HepG2 (cell line): Measurements from ENCODE around the gene FXR2. TPM values are rescaled to one million over a fixed set of nuclear protein-coding genes. Genes with fewer than 3 reads are reported as not detected.

Experiments
- ARNT2 ChIP-seq: sonication (generic); formaldehyde crosslinking; IDR thresholded peaks from 2 replicates; pipeline ENCODE4 v1.8.0; 2022; ENCODE audit warnings: mild to moderate bottlenecking, low read depth, missing genetic modification reagents, moderate library complexity
- BORCS8-MEF2B ChIP-seq: sonication (generic); formaldehyde crosslinking; IDR thresholded peaks from 2 replicates; pipeline ENCODE4 v1.8.0; 2022; ENCODE audit warnings: mild to moderate bottlenecking, missing genetic modification reagents
- GABPA ChIP-seq, 2 experiments: IDR thresholded peaks; 2 replicates each; pipeline ENCODE4 v1.6.1; 2011 to 2016; ENCODE audit warnings: low read depth in 2 of 2, low read length in 1 of 2, missing biosample characterization in 1 of 2, missing genetic modification characterization in 1 of 2
- GATAD1 ChIP-seq: IDR thresholded peaks from 2 replicates; pipeline ENCODE4 v1.6.1; 2016; ENCODE audit warnings: missing genetic modification reagents, missing compliant biosample characterization
- JUND ChIP-seq: sonication (generic); formaldehyde crosslinking; IDR thresholded peaks from 2 replicates; pipeline ENCODE4 v1.8.0; 2022; ENCODE audit warnings: mild to moderate bottlenecking, missing genetic modification reagents
- KDM5A ChIP-seq: fragments of 200-600 bp; sonication (generic); IDR thresholded peaks from 2 replicates; pipeline ENCODE4 v1.7.0; 2018; ENCODE audit warnings: antibody characterized with exemption, mild to moderate bottlenecking, low read length, borderline replicate concordance
- MEIS1 ChIP-seq: sonication (generic); formaldehyde crosslinking; IDR thresholded peaks from 2 replicates; pipeline ENCODE4 v1.9.0; 2021; ENCODE audit warnings: mild to moderate bottlenecking, missing genetic modification reagents, moderate library complexity, borderline replicate concordance
- MXD1 ChIP-seq: sonication (generic); formaldehyde crosslinking; IDR thresholded peaks from 2 replicates; pipeline ENCODE4 v1.4.0; 2020; ENCODE audit warnings: mild to moderate bottlenecking, missing genetic modification reagents
- MXI1 ChIP-seq: IDR thresholded peaks from 3 replicates; pipeline ENCODE4 v1.6.1; 2012; ENCODE audit warnings: low read depth, low read length, inconsistent platforms, borderline replicate concordance
- RBAK ChIP-seq: sonication (generic); formaldehyde crosslinking; IDR thresholded peaks from 2 replicates; pipeline ENCODE4 v1.5.1; 2020; ENCODE audit warnings: mild to moderate bottlenecking, missing genetic modification reagents
- SCMH1 ChIP-seq: sonication (generic); formaldehyde crosslinking; IDR thresholded peaks from 2 replicates; pipeline ENCODE4 v1.9.0; 2021; ENCODE audit warnings: missing genetic modification reagents, mild to moderate bottlenecking, borderline replicate concordance
- SNAI1 ChIP-seq: sonication (generic); formaldehyde crosslinking; IDR thresholded peaks from 2 replicates; pipeline ENCODE4 v1.5.0; 2020; ENCODE audit warnings: mild to moderate bottlenecking, missing genetic modification reagents, borderline replicate concordance
- TFDP1 ChIP-seq: IDR thresholded peaks from 2 replicates; pipeline ENCODE4 v1.6.1; 2016; ENCODE audit warnings: missing compliant biosample characterization, missing genetic modification reagents, borderline replicate concordance
- UBTF ChIP-seq: sonication (generic); formaldehyde crosslinking; IDR thresholded peaks from 2 replicates; pipeline ENCODE4 v1.4.0; 2020; ENCODE audit warnings: mild to moderate bottlenecking, missing genetic modification reagents
- ZFP36L1 ChIP-seq: sonication (generic); formaldehyde crosslinking; IDR thresholded peaks from 2 replicates; pipeline ENCODE4 v1.8.0; 2022; ENCODE audit warnings: mild to moderate bottlenecking, missing genetic modification reagents, moderate library complexity
- ZFY ChIP-seq: sonication (generic); formaldehyde crosslinking; IDR thresholded peaks from 2 replicates; pipeline ENCODE4 v1.4.0; 2020; ENCODE audit warnings: missing genetic modification reagents
- ZKSCAN5 ChIP-seq: sonication (generic); formaldehyde crosslinking; IDR thresholded peaks from 2 replicates; pipeline ENCODE4 v1.5.1; 2020; ENCODE audit warnings: mild to moderate bottlenecking, missing genetic modification reagents
- ZNF143 ChIP-seq: sonication (generic); formaldehyde crosslinking; IDR thresholded peaks from 2 replicates; pipeline ENCODE4 v1.4.0; 2020; ENCODE audit warnings: missing genetic modification reagents
- ZNF33B ChIP-seq: sonication (generic); formaldehyde crosslinking; IDR thresholded peaks from 2 replicates; pipeline ENCODE4 v1.5.1; 2020; ENCODE audit warnings: mild to moderate bottlenecking, missing genetic modification reagents
- ZNF350 ChIP-seq: sonication (generic); formaldehyde crosslinking; IDR thresholded peaks from 2 replicates; pipeline ENCODE4 v1.4.0; 2020; ENCODE audit warnings: mild to moderate bottlenecking, low read depth, missing genetic modification reagents, borderline replicate concordance
- ZNF616 ChIP-seq: sonication (generic); formaldehyde crosslinking; IDR thresholded peaks from 2 replicates; pipeline ENCODE4 v1.5.0; 2020; ENCODE audit warnings: low read depth, mild to moderate bottlenecking, missing genetic modification reagents
- ZNF709 ChIP-seq: sonication (generic); formaldehyde crosslinking; IDR thresholded peaks from 2 replicates; pipeline ENCODE4 v1.5.0; 2020; ENCODE audit warnings: mild to moderate bottlenecking, missing genetic modification reagents
- polyA plus RNA-seq, 8 experiments: library from polyadenylated mRNA; depleted of rRNA in 3 of 8; stranded (reverse) in 7 of 8; unstranded in 1 of 8; fragments of >200 nt; fragmentation: Illumina TruSeq in 4 of 8; extraction: Trizol in 4 of 8; gene quantifications; 2 replicates each; pipeline versions ENCODE4 v1.2.1 to v1.2.3, GENCODE V29; 2011 to 2016; ENCODE audit warnings: low read depth in 4 of 8, missing spikeins in 1 of 8, mixed read lengths in 1 of 8; ENCODE audit not compliant: insufficient read depth in 1 of 8
- total RNA-seq, 5 experiments: library from RNA; depleted of rRNA; stranded (reverse); fragments of >200 nt; fragmentation: Illumina TruSeq; extraction: Trizol; gene quantifications; 2 replicates each; pipeline ENCODE4 v1.2.3, GENCODE V29; 2016; ENCODE audit warnings: low read depth in 1 of 5
- TF ChIP-seq, protein P1 (sequence below): sonication (generic); formaldehyde crosslinking; IDR thresholded peaks from 2 replicates; pipeline ENCODE4 v1.4.0; 2020; ENCODE audit warnings: missing genetic modification reagents, borderline replicate concordance

Gene FXR2
- total and polyA plus RNA-seq, 2 of the 13 experiments (the other 11 are each of a cell fraction or from before 2014, with no cell fraction given): 20.9 to 24.4 TPM

DNA sequence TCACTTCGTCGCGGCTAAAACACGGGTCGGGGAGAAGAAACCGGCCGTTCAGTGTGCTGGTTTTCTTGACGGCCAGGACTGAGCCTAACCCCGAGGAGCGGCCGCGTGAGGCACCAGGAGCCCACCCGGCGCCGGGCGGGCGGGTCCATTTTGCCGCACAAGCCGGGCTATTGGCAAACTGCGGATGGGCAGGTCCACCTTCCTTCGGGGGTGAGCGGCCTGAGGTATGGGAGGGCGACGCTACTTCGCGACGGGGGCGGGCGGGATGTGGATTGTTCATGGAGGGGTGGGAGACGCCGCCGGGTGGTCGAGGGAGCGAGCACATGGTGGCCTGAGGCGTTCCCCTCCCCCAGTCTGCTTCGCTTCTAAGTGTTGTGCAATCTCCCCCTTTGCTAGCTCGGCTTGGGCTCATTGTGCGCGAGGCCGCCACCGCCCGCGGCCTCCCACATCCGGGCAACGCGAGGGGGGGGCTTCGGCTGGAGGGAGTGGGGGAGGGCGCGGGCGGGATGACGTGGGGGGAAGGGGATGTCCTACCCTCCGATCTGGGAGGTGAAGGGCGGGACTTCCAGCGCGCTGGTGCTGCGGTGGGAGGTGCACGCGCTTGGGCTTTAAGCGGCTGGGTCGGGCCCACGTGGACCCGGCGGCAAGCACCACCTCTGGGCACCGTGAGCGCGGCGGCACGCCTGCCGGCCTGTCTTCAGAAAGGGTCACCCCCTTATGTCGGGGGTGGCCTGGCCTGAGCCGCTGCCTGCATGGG lies 41.2 kb downstream of the FXR2 start (continued):
- TF ChIP-seq ZNF33B (CRISPR knock-in tag): no peak
- no peak for TF ChIP-seq ZNF709 (CRISPR knock-in tag)
- TF ChIP-seq SNAI1: 0 out of 2 replicates have a peak, but pooled peaks have one; percentile 3
- TF ChIP-seq ZNF143: 0 out of 2 replicates have a peak, but pooled peaks have one; percentile 31
- TF ChIP-seq MEIS1 (CRISPR knock-in tag): no peak
- peak; percentile 74 for TF ChIP-seq ZFY
- TF ChIP-seq ARNT2 (CRISPR knock-in tag): peak; percentile 49; the same call in 1 of the 2 replicates
- TF ChIP-seq ZNF350 (CRISPR knock-in tag): 0 out of 2 replicates have a peak, but pooled peaks have one; percentile 17
- TF ChIP-seq, protein P1, sequence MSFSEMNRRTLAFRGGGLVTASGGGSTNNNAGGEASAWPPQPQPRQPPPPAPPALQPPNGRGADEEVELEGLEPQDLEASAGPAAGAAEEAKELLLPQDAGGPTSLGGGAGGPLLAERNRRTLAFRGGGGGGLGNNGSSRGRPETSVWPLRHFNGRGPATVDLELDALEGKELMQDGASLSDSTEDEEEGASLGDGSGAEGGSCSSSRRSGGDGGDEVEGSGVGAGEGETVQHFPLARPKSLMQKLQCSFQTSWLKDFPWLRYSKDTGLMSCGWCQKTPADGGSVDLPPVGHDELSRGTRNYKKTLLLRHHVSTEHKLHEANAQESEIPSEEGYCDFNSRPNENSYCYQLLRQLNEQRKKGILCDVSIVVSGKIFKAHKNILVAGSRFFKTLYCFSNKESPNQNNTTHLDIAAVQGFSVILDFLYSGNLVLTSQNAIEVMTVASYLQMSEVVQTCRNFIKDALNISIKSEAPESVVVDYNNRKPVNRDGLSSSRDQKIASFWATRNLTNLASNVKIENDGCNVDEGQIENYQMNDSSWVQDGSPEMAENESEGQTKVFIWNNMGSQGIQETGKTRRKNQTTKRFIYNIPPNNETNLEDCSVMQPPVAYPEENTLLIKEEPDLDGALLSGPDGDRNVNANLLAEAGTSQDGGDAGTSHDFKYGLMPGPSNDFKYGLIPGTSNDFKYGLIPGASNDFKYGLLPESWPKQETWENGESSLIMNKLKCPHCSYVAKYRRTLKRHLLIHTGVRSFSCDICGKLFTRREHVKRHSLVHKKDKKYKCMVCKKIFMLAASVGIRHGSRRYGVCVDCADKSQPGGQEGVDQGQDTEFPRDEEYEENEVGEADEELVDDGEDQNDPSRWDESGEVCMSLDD: 0 out of 2 replicates have a peak, but pooled peaks have one; percentile 42
- no peak for TF ChIP-seq ZKSCAN5
- peak; percentile 81 for TF ChIP-seq GATAD1 (CRISPR knock-in tag)
- TF ChIP-seq BORCS8-MEF2B (CRISPR knock-in tag): peak; percentile 63; the same call in 1 of the 2 replicates
- TF ChIP-seq SCMH1 (CRISPR knock-in tag): no peak
- peak; percentile 89 for TF ChIP-seq MXD1 (CRISPR knock-in tag)
- no peak for TF ChIP-seq ZNF616 (CRISPR knock-in tag)
- TF ChIP-seq GABPA (IDR thresholded peaks at IDR 0.05; ENCODE audit: low read depth, low read length): peak; percentile 59
- TF ChIP-seq GABPA (CRISPR knock-in tag; IDR thresholded peaks at IDR 0.05; ENCODE audit: low read depth): peak; percentile 82
- no peak for TF ChIP-seq RBAK (CRISPR knock-in tag)
- TF ChIP-seq TFDP1 (CRISPR knock-in tag): peak; percentile 82; the same call in 1 of the 2 replicates
- peak; percentile 67; the same call in 1 of the 2 replicates for TF ChIP-seq KDM5A
- peak; percentile 73 for TF ChIP-seq JUND (CRISPR knock-in tag)
- no peak for TF ChIP-seq ZFP36L1 (CRISPR knock-in tag)
- TF ChIP-seq UBTF (CRISPR knock-in tag): peak; percentile 58
- peak; percentile 92; the same call in 2 of the 3 replicates for TF ChIP-seq MXI1
